ENCODE data around the gene LAG3. TPM values are rescaled to one million over a fixed set of nuclear protein-coding genes. Genes with fewer than 3 reads are reported as not detected.

Gene LAG3
- total and polyA plus RNA-seq, 2 experiments from 2014 or later = 3.7 to 4.7 TPM

- H3K4me1 Mint-ChIP-seq = peaks cover 2% of the 10 kb centered on the region; the same call in 1 of the 3 replicates
These were observed 26.8 kb downstream of the LAG3 start for GRCh38 chr12:6799147-6799546.

More at GRCh38 chr12:6799147-6799546, 26.8 kb downstream of the LAG3 start:
- Mint-ChIP-seq H3K4me3 (no peak overlapping the region), H3K27me3 (ENCODE audit: insufficient read depth, low read depth, poor library complexity) (peaks cover 6% of the 10 kb centered on the region), H3K9me3 (peaks cover 2% of the 10 kb centered on the region), H3K36me3 (ENCODE audit: low read depth) (peaks cover 1% of the 10 kb centered on the region; the same call in 1 of the 3 replicates), H3K27ac (no peak overlapping the region)
- Histone ChIP-seq H3K27ac (ENCODE audit: low read depth) (no peak overlapping the region), H3F3A (replicated peaks; ENCODE audit: low read depth) (no peaks in the 10 kb centered on the region), H3K4me3 (no peak overlapping the region), H3K9me2 (ENCODE audit: insufficient read depth) (no peaks in the 10 kb centered on the region), H3K36me3 (ENCODE audit: insufficient read depth) (no peaks in the 10 kb centered on the region), H2AFZ (no peak overlapping the region), H3K4me1 (ENCODE audit: insufficient read depth) (no peaks in the 10 kb centered on the region), H4K20me1 (replicated peaks; ENCODE audit: insufficient read depth) (no peaks in the 10 kb centered on the region), H3K4me2 (no peak overlapping the region), H3K79me2 (replicated peaks; ENCODE audit: insufficient read depth) (no peaks in the 10 kb centered on the region), H3K27me3 (ENCODE audit: insufficient read depth) (no peaks in the 10 kb centered on the region)
- DNase-seq (ENCODE audit: low spot score) (no peak), ATAC-seq (no peak)
- TF ChIP-seq ZNF114 (CRISPR knock-in tag; IDR thresholded peaks at IDR 0.05) (no peak), STAT1 (IDR thresholded peaks at IDR 0.05; ENCODE audit: unreplicated experiment) (no peak), EZH2 (IDR thresholded peaks at IDR 0.05; ENCODE audit: low read depth, unreplicated experiment) (no peak), CTCF (conservative IDR thresholded peaks at IDR 0.05; ENCODE audit: low read depth in 2 of 2) (no peak), EZH2phosphoT487 (IDR thresholded peaks at IDR 0.05; ENCODE audit: unreplicated experiment) (no peak), ZNF462 (CRISPR knock-in tag; IDR thresholded peaks at IDR 0.05) (no peak), JUNB (IDR thresholded peaks at IDR 0.05; ENCODE audit: unreplicated experiment) (no peak), NANOG (IDR thresholded peaks at IDR 0.05; ENCODE audit: borderline replicate concordance) (no peak), CREB1 (CRISPR knock-in tag; IDR thresholded peaks at IDR 0.05; ENCODE audit: low read depth) (no peak), POLR2AphosphoS5 (IDR thresholded peaks at IDR 0.05; ENCODE audit: low read depth) (no peak), ZNF331 (CRISPR knock-in tag; IDR thresholded peaks at IDR 0.05; ENCODE audit: low read depth) (no peak), REST (IDR thresholded peaks at IDR 0.05; ENCODE audit: unreplicated experiment) (no peak), ETS1 (IDR thresholded peaks at IDR 0.05) (no peak)
